Dendritic cell treated with granulocyte-macrophage colony-stimulating factor and Interleukin-4, amounts not matched to agents 40 ng/mL and 50 ng/mL, for 4 days (primary cell): ENCODE results near the gene NUCB1.

ENCODE experiments used
- H3K27ac Mint-ChIP-seq: one replicate; pipeline ENCODE4 v1.8.0; 2022; ENCODE audit warnings: mild to moderate bottlenecking, mixed read lengths
- H3K27me3 Mint-ChIP-seq: one replicate; pipeline ENCODE4 v1.8.0; 2022; ENCODE audit warnings: mild to moderate bottlenecking, mixed read lengths
- H3K36me3 Mint-ChIP-seq: one replicate; pipeline ENCODE4 v1.8.0; 2022; ENCODE audit warnings: low read depth, mixed read lengths
- H3K4me1 Mint-ChIP-seq: one replicate; pipeline ENCODE4 v1.8.0; 2022; ENCODE audit warnings: low read depth, mixed read lengths
- H3K4me3 Mint-ChIP-seq: one replicate; pipeline ENCODE4 v1.8.0; 2022; ENCODE audit warnings: mild to moderate bottlenecking, moderate library complexity, mixed read lengths
- H3K9me3 Mint-ChIP-seq: one replicate; pipeline ENCODE4 v1.8.0; 2022; ENCODE audit warnings: mixed read lengths
- intact Hi-C: fragments of 100-400 bp; cut with micrococcal nuclease; formaldehyde crosslinking; loops from one replicate; pipeline ENCODE4 v1.15.0; 2022

Gene NUCB1

GRCh38 chr19:48962029-48962848 is 62.1 kb downstream of the NUCB1 start:
- H3K36me3 Mint-ChIP-seq: peaks cover 89% of the 10 kb centered on the region
- intact Hi-C loops: no loop called here
- peaks cover 69% of the 10 kb centered on the region for H3K4me1 Mint-ChIP-seq
- H3K4me3 Mint-ChIP-seq: peak overlapping the region; percentile 100
- H3K27ac Mint-ChIP-seq: peak overlapping the region; percentile 98
- H3K27me3 Mint-ChIP-seq: no peaks in the 10 kb centered on the region
- H3K9me3 Mint-ChIP-seq: no peaks in the 10 kb centered on the region

GRCh38 chr19:48962849-48963165 is 62.7 kb downstream of the NUCB1 start:
- no peaks in the 10 kb centered on the region for H3K9me3 Mint-ChIP-seq
- peaks cover 86% of the 10 kb centered on the region for H3K36me3 Mint-ChIP-seq
- intact Hi-C loops: no loop called here
- peaks cover 68% of the 10 kb centered on the region for H3K4me1 Mint-ChIP-seq
- H3K27me3 Mint-ChIP-seq: no peaks in the 10 kb centered on the region
- H3K4me3 Mint-ChIP-seq: peak overlapping the region; percentile 100
- H3K27ac Mint-ChIP-seq: peak overlapping the region; percentile 98

GRCh38 chr19:48963371-48964204 is 63.5 kb downstream of the NUCB1 start:
- Mint-ChIP-seq H3K4me1 (peaks cover 68% of the 10 kb centered on the region), H3K9me3 (no peaks in the 10 kb centered on the region), H3K27me3 (no peaks in the 10 kb centered on the region), H3K27ac (peak overlapping the region; percentile 98), H3K36me3 (peaks cover 86% of the 10 kb centered on the region), H3K4me3 (peak overlapping the region; percentile 100)
- intact Hi-C loops: no loop called here

- Mint-ChIP-seq H3K4me3 (peak overlapping the region; percentile 100), H3K9me3 (no peaks in the 10 kb centered on the region), H3K4me1 (peaks cover 68% of the 10 kb centered on the region), H3K27me3 (no peaks in the 10 kb centered on the region), H3K27ac (peak overlapping the region; percentile 98), H3K36me3 (peaks cover 87% of the 10 kb centered on the region)
- intact Hi-C loops: loop anchor here (5.0 kb wide), 1 partner anchor 317 kb away; the partner anchor contains the start of gene CA11
Measured at GRCh38 chr19:48964205-48965039, 64.3 kb downstream of the NUCB1 start.

GRCh38 chr19:48965040-48965805 is 65.1 kb downstream of the NUCB1 start, which contains the start of gene FTL:
FTL (plus strand) TSS chr19:48965309; CDS start chr19:48965508, 199 bp downstream.
- Mint-ChIP-seq H3K27ac (peak within 1 kb of the TSS; percentile 98), H3K4me3 (peak within 1 kb of the TSS; percentile 100), H3K9me3 (no peaks in the 10 kb centered on the region), H3K4me1 (peaks cover 72% of the 10 kb centered on the region), H3K36me3 (peaks cover 95% of the 10 kb centered on the region), H3K27me3 (no peaks in the 10 kb centered on the region)
- intact Hi-C loops: loop anchor here (5.0 kb wide), 1 partner anchor 318 kb away; the partner anchor contains the start of gene CA11

GRCh38 chr19:48965806-48966540 is 65.9 kb downstream of the NUCB1 start:
- H3K4me1 Mint-ChIP-seq: peaks cover 76% of the 10 kb centered on the region
- peak overlapping the region; percentile 100 for H3K4me3 Mint-ChIP-seq
- no peaks in the 10 kb centered on the region for H3K27me3 Mint-ChIP-seq
- peak overlapping the region; percentile 98 for H3K27ac Mint-ChIP-seq
- H3K9me3 Mint-ChIP-seq: no peaks in the 10 kb centered on the region
- peaks cover 97% of the 10 kb centered on the region for H3K36me3 Mint-ChIP-seq
- intact Hi-C loops: loop anchor here (5.0 kb wide), 1 partner anchor 319 kb away; the partner anchor contains the start of gene CA11

GRCh38 chr19:48966541-48967345 is 66.6 kb downstream of the NUCB1 start:
- Mint-ChIP-seq H3K9me3 (no peaks in the 10 kb centered on the region), H3K4me3 (peak overlapping the region; percentile 100), H3K4me1 (peaks cover 71% of the 10 kb centered on the region), H3K27me3 (no peaks in the 10 kb centered on the region), H3K36me3 (peaks cover 94% of the 10 kb centered on the region), H3K27ac (peak overlapping the region; percentile 98)
- intact Hi-C loops: loop anchor here (1.0 to 5.0 kb wide), 3 partner anchors 66 to 319 kb away; partner anchors contain the start of genes CA11, NUCB1 and PPP1R15A

GRCh38 chr19:48967346-48968178 is 67.5 kb downstream of the NUCB1 start:
- H3K4me3 Mint-ChIP-seq: peak overlapping the region; percentile 100
- no peaks in the 10 kb centered on the region for H3K9me3 Mint-ChIP-seq
- H3K27ac Mint-ChIP-seq: peak overlapping the region; percentile 98
- intact Hi-C loops: loop anchor here (1.0 to 5.0 kb wide), 3 partner anchors 67 to 320 kb away; partner anchors contain the start of genes CA11, NUCB1 and PPP1R15A
- H3K36me3 Mint-ChIP-seq: peaks cover 90% of the 10 kb centered on the region
- H3K4me1 Mint-ChIP-seq: peaks cover 62% of the 10 kb centered on the region
- no peaks in the 10 kb centered on the region for H3K27me3 Mint-ChIP-seq

- H3K9me3 Mint-ChIP-seq: no peaks in the 10 kb centered on the region
- intact Hi-C loops: loop anchor here (5.0 kb wide), 1 partner anchor 321 kb away; the partner anchor contains the start of gene CA11
- H3K4me1 Mint-ChIP-seq: peaks cover 56% of the 10 kb centered on the region
- peak overlapping the region; percentile 100 for H3K4me3 Mint-ChIP-seq
- no peaks in the 10 kb centered on the region for H3K27me3 Mint-ChIP-seq
- peaks cover 90% of the 10 kb centered on the region for H3K36me3 Mint-ChIP-seq
- peak overlapping the region; percentile 98 for H3K27ac Mint-ChIP-seq
Measured at GRCh38 chr19:48968179-48968661, 68.1 kb downstream of the NUCB1 start.

GRCh38 chr19:48968813-48969218 is 68.7 kb downstream of the NUCB1 start:
- Mint-ChIP-seq H3K36me3 (peaks cover 90% of the 10 kb centered on the region), H3K9me3 (no peaks in the 10 kb centered on the region), H3K27me3 (no peaks in the 10 kb centered on the region), H3K27ac (peak overlapping the region; percentile 98), H3K4me3 (no peak overlapping the region), H3K4me1 (peaks cover 50% of the 10 kb centered on the region)
- intact Hi-C loops: loop anchor here (5.0 kb wide), 1 partner anchor 322 kb away; the partner anchor contains the start of gene CA11
